Progenitor cell of endocrine pancreas (in vitro differentiated cells): ENCODE results near the gene TACC2. TPM values are rescaled to one million over a fixed set of nuclear protein-coding genes. Genes with fewer than 3 reads are reported as not detected.

Experiments
- DNase-seq: peaks from one replicate; pipeline ENCODE4 v3.0.0; 2021; ENCODE audit warnings: low spot score; ENCODE audit not compliant: unreplicated experiment
- H3K27ac Mint-ChIP-seq: 2 replicates; pipeline ENCODE4 v1.8.0; 2021; ENCODE audit warnings: mild to moderate bottlenecking, moderate library complexity, mixed read lengths
- H3K27me3 Mint-ChIP-seq: 2 replicates; pipeline ENCODE4 v1.8.0; 2021; ENCODE audit warnings: mixed read lengths
- H3K36me3 Mint-ChIP-seq: 2 replicates; pipeline ENCODE4 v1.8.0; 2022; ENCODE audit warnings: mixed read lengths; ENCODE audit not compliant: insufficient read depth
- H3K4me1 Mint-ChIP-seq: 2 replicates; pipeline ENCODE4 v1.8.0; 2021; ENCODE audit warnings: low read depth, mixed read lengths
- H3K4me3 Mint-ChIP-seq: 2 replicates; pipeline ENCODE4 v1.8.0; 2021; ENCODE audit warnings: low read depth, mild to moderate bottlenecking, moderate library complexity, mixed read lengths
- H3K9me3 Mint-ChIP-seq: 2 replicates; pipeline ENCODE4 v1.8.0; 2021; ENCODE audit warnings: low read depth, mixed read lengths
- CTCF ChIP-seq: fragments of 200-600 bp; sonication (generic); IDR thresholded peaks from one replicate; pipeline ENCODE4 v1.5.0; 2021; ENCODE audit warnings: antibody characterized with exemption, mild to moderate bottlenecking; ENCODE audit not compliant: unreplicated experiment
- total RNA-seq: library from RNA; stranded (reverse); gene quantifications from 2 replicates; pipeline ENCODE4 v1.2.1, GENCODE V29; 2021

Gene TACC2
- total RNA-seq, 1 donor from 2014 or later, result 60.4 TPM

DNA sequence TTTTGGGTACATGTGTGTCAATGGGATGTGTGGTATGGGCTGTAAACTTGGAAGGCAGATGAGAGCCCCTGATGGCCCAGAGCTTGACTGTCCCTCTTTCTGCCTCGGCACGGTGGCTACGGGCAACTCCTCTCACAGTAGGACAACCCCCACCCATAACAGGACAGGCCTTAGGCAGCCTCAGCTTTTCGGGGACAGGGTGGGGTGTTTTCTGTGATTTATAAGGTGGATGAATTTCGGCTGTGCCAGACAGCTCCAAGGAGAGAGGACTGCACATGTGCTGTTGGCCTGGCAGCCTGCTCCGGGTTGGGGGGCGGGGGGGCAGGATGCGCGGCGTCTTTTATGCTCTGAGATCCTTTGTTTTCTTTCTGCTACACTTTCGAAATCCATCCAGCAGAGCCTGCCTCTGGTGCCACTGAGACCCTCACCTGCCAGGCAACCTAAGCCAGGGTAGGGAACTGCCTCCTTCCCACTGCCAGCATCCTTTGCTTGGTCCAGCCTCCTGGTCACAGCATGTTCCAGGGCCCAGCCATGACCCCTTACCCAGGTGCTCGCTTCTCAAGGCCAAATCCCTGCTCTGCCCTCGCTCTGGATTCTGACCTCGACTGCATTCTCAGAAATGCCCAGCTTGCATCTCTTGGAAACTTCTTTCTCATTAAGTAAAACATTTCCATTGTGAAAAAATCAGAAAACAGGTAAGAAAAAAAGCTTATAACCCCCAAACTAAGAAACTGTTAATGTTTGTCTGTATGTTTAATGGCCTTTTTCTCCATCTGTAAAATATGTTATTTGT is 266.7 kb downstream of the TACC2 start:
- Mint-ChIP-seq H3K27ac (no peak overlapping the region), H3K36me3 (peaks cover 6% of the 10 kb centered on the region), H3K4me1 (no peaks in the 10 kb centered on the region), H3K4me3 (no peak overlapping the region), H3K27me3 (no peaks in the 10 kb centered on the region), H3K9me3 (no peaks in the 10 kb centered on the region)
- no peak for DNase-seq
- TF ChIP-seq CTCF, result no peak

DNA sequence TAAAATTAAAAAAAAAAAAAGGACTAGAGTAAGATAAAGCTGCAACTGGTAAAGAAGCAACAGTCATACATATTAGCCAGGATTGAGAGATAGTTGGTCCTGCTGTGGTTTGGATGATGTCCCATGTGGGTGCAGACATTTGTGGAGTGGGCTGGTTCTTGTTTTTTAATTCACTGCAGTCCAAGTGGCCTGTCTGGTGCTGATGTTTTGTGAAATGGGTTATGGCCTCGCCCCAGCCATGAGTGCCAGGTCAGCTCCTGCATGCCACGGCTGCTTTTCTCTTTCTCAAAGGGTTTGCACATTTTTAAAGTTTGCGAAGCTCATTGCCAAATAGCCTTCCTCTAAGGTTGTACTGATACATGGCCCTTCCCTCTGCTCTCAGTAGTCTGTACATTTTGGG is 268.1 kb downstream of the TACC2 start:
- H3K27ac Mint-ChIP-seq, result no peak overlapping the region
- H3K27me3 Mint-ChIP-seq, result no peaks in the 10 kb centered on the region
- H3K4me1 Mint-ChIP-seq, result no peaks in the 10 kb centered on the region
- DNase-seq, result no peak
- peaks cover 8% of the 10 kb centered on the region for H3K36me3 Mint-ChIP-seq
- H3K4me3 Mint-ChIP-seq, result no peak overlapping the region
- TF ChIP-seq CTCF, result no peak
- H3K9me3 Mint-ChIP-seq, result peaks cover 6% of the 10 kb centered on the region

GRCh38 chr10:122258136-122259074 is 269.4 kb downstream of the TACC2 start:
- H3K9me3 Mint-ChIP-seq, result peaks cover 12% of the 10 kb centered on the region
- TF ChIP-seq CTCF, result no peak
- H3K27me3 Mint-ChIP-seq, result no peaks in the 10 kb centered on the region
- peaks cover 14% of the 10 kb centered on the region for H3K36me3 Mint-ChIP-seq
- H3K27ac Mint-ChIP-seq, result peak overlapping the region; percentile 22
- DNase-seq, result no peak
- no peaks in the 10 kb centered on the region for H3K4me1 Mint-ChIP-seq
- H3K4me3 Mint-ChIP-seq, result no peak overlapping the region

DNA sequence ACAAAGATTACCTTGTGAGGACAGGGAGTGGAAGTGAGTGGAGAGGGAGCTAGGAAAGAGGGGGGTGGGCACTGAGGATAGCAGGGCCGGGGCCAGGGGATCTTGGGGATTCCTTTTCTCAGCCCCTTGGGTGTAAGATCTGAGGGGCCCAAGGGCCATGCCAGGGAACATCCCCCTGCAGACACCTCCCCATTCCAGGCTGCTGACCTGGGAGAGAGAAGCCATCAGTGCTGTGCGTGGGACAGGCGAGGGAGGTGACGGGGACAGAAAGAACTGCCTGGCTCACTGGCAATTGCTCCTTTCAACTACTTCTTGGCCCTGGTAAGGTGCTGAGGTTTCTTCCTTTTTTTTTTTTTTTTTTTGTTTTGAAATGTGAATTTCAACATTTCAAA is 270.1 kb downstream of the TACC2 start:
- no peak for DNase-seq
- Mint-ChIP-seq H3K4me3 (no peak overlapping the region), H3K9me3 (peaks cover 13% of the 10 kb centered on the region), H3K4me1 (no peaks in the 10 kb centered on the region), H3K36me3 (peaks cover 14% of the 10 kb centered on the region), H3K27me3 (no peaks in the 10 kb centered on the region), H3K27ac (peak overlapping the region; percentile 22)
- TF ChIP-seq CTCF, result no peak

GRCh38 chr10:122261584-122261983 is 272.6 kb downstream of the TACC2 start:
- Mint-ChIP-seq H3K36me3 (peaks cover 12% of the 10 kb centered on the region), H3K27me3 (no peaks in the 10 kb centered on the region), H3K27ac (no peak overlapping the region), H3K9me3 (peaks cover 13% of the 10 kb centered on the region), H3K4me3 (no peak overlapping the region), H3K4me1 (peaks cover 8% of the 10 kb centered on the region)
- DNase-seq, result no peak
- TF ChIP-seq CTCF, result no peak
